ENCODE measurements around the gene COL4A3.

- TF ChIP-seq CTCF (IDR thresholded peaks at IDR 0.05) (no peak), POLR2A (IDR thresholded peaks at IDR 0.05) (no peak), POLR2AphosphoS5 (IDR thresholded peaks at IDR 0.05) (no peak), EP300 (IDR thresholded peaks at IDR 0.05) (no peak)
These were observed 123.3 kb downstream of the COL4A3 start for GRCh38 chr2:227287771-227288170.
